Measurements from ENCODE around the gene GP5.

Gene GP5, protein sequence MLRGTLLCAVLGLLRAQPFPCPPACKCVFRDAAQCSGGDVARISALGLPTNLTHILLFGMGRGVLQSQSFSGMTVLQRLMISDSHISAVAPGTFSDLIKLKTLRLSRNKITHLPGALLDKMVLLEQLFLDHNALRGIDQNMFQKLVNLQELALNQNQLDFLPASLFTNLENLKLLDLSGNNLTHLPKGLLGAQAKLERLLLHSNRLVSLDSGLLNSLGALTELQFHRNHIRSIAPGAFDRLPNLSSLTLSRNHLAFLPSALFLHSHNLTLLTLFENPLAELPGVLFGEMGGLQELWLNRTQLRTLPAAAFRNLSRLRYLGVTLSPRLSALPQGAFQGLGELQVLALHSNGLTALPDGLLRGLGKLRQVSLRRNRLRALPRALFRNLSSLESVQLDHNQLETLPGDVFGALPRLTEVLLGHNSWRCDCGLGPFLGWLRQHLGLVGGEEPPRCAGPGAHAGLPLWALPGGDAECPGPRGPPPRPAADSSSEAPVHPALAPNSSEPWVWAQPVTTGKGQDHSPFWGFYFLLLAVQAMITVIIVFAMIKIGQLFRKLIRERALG

GRCh38 chr3:194399166-194399565, at the start of gene GP5:
Gene GP5 (minus strand): TSS chr3:194399266. CDS start chr3:194398282, 984 bp downstream.
- DNase-seq (ENCODE audit: low spot score), result no peak

GRCh38 chr3:194447657-194448056, 48.6 kb upstream of the GP5 start:
- DNase-seq (ENCODE audit: low spot score), result no peak

DNA sequence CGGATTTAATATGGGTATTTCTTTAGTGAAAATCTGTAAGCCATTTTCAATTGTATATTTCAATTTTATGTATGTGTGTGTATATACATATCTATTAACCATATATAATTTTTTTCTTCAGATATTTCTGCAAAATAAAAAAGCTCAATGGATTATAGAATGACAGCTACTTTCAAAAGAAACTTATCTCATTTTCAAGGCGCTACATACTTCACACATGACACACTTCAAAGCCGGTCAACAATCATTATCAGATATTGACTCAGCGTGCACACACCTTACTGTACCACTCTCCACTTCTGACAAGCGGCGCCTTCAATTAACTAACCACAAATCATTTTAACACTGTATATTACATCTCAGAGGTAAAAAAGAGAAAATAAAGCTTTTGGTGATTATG, 48.1 kb upstream of the GP5 start:
- no peak for DNase-seq (ENCODE audit: low spot score)

GRCh38 chr3:194446754-194447153, 47.7 kb upstream of the GP5 start:
- no peak for DNase-seq (ENCODE audit: low spot score)

DNA sequence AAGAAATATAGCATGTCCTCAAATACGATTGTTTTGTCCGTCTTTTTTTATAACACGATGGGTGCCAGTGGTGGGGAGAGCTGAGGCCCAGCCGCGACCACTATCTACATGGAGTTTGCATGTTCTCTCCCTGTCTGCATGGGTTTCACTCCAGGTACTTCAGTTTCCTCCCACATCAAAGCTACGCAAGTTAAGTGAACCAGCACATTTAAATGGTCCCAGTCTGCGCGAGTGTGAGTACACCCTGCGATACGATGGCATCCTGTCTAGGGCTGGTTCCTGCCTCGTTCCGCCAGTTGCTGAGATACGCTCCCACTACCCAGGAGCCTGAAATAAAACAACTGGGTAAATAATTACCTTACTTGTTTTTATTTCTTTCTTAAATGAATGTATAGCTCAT, 47.1 kb upstream of the GP5 start:
- no peak for DNase-seq (ENCODE audit: low spot score)

GRCh38 chr3:194443901-194444300, 44.8 kb upstream of the GP5 start:
- no peak for DNase-seq (ENCODE audit: low spot score)

DNA sequence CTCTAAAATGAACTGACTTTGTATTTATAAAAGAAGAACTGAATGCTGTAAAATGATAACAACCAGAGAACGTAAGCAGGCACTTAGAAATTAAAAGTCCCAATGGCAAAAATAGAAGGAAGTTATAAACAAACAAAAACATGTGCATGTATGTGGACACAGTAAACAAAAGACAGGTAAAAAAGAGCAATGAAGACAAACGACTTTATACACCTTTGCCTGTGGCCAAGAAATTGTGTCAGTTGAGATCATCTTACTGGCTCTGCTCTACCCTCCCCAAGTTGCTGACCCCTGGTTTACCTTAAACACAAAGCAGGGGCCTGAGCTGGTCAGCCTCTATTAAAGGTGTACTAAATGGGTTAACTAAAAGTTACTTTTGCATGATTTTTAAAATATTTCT, 41.7 kb upstream of the GP5 start:
- DNase-seq (ENCODE audit: low spot score), result no peak

DNA sequence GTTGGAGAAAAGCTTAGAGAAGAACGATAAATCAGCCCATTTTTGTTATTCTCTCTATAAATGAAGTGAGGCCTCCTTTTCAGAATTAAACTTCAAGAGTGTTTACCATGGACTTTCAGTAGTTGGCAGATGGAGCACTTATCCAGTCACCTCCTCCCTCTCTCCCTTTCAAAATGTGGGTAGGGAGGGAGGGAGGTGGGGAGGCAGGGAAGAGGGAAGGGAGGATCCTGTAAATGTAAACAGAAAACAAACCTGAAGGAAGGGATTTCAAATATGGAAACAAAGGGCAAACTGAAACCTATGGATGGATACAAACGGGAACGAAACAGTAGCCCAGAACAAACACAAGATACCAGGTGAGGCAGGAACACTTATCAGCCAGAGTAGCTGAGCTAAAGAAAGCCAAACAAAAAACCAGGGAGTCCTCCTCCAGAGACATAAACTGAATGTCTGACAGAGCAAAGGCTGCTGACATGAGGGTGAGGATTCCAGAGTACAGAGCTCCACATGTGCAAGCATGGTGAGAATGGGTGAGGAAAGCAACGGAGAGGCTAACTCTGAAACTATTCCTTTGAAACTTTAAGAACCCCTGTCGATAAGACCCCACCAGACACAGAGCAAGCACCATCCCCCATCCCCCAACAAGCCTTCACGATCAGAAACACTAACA, 41.0 kb upstream of the GP5 start:
- DNase-seq (ENCODE audit: low spot score), result no peak

GRCh38 chr3:194434503-194434902, 35.4 kb upstream of the GP5 start:
- DNase-seq (ENCODE audit: low spot score), result no peak

GRCh38 chr3:194431554-194431953, 32.5 kb upstream of the GP5 start:
- no peak for DNase-seq (ENCODE audit: low spot score)

- no peak for DNase-seq (ENCODE audit: low spot score)
These were observed 26.3 kb upstream of the GP5 start for GRCh38 chr3:194425399-194425798.

DNA sequence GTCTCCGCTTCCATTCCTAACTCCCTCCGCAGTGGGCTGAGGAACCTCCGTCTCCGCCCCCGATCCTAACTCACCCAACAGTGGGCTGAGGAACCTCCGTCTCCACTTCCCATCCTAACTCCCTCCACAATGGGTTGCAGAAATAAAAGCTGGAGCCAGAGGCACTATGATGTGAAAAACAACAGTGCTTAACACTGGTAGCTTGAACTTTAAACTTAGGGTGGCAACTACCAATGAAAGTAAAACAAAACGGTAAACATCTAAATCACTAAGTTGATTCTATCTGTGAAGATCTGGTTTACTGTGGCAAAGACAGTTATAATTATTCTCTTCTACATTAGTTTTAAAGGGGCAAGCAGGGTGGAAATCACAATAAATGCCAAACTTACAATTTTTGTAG, 25.9 kb upstream of the GP5 start:
- DNase-seq (ENCODE audit: low spot score), result no peak

DNA sequence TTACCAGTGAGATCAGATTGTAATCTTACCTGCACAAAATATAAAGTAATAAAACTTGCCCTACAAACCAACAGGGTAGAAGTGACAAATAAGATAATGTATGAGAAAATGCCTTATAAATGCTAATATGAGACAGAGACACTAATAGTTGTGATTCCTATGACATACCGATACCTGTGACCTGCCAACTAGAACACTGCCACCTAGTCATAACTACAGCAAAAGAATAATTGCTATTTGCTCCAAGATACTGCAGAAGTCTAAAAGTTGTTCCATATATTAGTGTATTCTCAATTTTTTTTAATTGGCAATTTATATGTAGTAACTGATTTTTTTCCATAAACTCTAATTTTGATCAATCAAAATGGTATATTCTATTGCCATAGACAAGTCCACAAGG, 25.3 kb upstream of the GP5 start:
- DNase-seq (ENCODE audit: low spot score), result no peak

- no peak for DNase-seq (ENCODE audit: low spot score)
These were observed 24.3 kb upstream of the GP5 start for GRCh38 chr3:194423317-194423716.

DNA sequence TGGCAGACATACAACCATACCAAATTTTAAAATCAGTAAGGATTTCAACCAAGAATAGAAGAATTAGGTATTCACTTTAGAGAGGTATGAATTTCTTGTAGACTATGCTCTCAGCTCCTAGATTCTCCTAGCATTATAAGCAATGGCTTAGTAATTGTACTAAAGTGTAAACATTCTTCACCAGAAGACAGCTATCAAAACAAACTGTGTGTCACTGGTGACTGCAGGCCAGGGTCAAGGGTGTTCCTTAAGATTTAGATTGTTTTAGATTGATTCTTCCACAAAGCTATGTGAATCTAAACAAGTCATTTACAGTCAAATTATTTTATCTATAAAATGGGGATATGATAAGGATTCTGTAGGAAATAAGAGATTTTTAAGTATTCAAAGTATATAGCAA, 23.1 kb upstream of the GP5 start:
- DNase-seq (ENCODE audit: low spot score), result no peak

GRCh38 chr3:194418671-194419070, 19.6 kb upstream of the GP5 start:
- no peak for DNase-seq (ENCODE audit: low spot score)

- no peak for DNase-seq (ENCODE audit: low spot score)
These were observed 8.4 kb upstream of the GP5 start for GRCh38 chr3:194407423-194407822.

DNA sequence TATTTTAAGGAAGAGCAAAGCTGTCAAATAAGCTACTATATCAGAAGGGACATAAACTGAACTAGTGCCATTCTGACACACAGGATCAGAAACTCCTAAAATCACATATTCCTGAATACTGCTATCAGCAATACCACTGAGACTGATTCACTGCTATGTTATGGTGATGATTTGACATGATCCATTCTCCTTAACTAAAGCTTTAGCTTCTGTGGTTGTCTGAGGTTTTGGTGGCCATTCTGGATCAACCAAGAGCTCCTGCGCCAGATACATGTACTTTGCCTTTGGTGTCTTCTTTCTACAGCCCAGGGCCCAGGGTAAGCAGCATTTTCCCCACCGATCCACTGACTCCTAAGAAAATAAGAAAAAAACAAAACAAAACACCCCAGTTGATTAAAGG, 6.7 kb upstream of the GP5 start:
- no peak for DNase-seq (ENCODE audit: low spot score)

DNA sequence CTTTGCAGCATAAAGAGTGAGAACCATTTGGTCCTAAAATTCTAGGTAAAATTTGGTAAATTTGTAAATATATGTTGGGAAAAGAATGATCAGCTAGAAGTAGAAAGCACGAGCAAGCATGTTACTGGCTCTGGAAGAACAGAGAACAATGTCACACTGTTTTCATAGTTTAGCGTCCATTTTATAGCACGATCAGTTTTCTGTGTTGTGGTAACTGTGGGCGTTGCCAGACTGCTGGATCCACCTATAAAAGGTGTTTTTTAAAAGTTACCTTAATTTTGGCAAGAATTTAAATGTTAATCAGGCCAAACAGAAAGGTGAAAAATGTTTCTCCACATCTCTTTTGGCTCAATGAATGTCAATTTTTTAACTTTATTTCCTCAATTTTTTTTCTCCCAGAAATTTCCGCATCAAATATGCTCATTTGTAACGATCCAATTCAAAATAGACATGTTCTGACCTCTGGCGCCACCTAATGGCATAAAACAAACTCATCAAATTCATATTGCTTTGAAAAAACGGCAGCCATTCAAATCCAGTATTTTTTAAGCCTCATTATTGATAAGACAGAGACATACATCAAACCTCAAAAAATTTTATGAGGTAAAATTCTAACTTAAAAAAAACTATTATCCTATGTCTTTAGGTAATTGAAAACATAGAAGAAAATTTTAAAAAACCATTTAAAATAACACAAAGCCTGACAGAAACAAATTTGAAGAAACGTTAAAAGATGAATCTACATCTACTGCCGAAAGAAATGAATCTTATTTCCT, 5.5 kb upstream of the GP5 start:
- no peak for DNase-seq (ENCODE audit: low spot score)

- no peak for DNase-seq (ENCODE audit: low spot score)
These were observed 2.8 kb upstream of the GP5 start for GRCh38 chr3:194401868-194402329.

GRCh38 chr3:194401346-194401745, 2.3 kb upstream of the GP5 start:
- no peak for DNase-seq (ENCODE audit: low spot score)

- DNase-seq (ENCODE audit: low spot score), result no peak
These were observed 877 bp upstream of the GP5 start for GRCh38 chr3:194399874-194400411.
